NOMO-1 (cell line): ENCODE data around the gene CALHM4.
"Not testable (repeated sequence)": the region's sequence is repeated elsewhere in the genome, so short reads cannot be mapped to it uniquely, and the experiment has no call there.

ENCODE experiments used
- DNase-seq, 2 experiments: peaks; one replicate each; lab custom pipeline; 2025; ENCODE audit not compliant: unreplicated experiment in 2 of 2; lab: John Stamatoyannopoulos, UW

The CALHM4 gene

DNA sequence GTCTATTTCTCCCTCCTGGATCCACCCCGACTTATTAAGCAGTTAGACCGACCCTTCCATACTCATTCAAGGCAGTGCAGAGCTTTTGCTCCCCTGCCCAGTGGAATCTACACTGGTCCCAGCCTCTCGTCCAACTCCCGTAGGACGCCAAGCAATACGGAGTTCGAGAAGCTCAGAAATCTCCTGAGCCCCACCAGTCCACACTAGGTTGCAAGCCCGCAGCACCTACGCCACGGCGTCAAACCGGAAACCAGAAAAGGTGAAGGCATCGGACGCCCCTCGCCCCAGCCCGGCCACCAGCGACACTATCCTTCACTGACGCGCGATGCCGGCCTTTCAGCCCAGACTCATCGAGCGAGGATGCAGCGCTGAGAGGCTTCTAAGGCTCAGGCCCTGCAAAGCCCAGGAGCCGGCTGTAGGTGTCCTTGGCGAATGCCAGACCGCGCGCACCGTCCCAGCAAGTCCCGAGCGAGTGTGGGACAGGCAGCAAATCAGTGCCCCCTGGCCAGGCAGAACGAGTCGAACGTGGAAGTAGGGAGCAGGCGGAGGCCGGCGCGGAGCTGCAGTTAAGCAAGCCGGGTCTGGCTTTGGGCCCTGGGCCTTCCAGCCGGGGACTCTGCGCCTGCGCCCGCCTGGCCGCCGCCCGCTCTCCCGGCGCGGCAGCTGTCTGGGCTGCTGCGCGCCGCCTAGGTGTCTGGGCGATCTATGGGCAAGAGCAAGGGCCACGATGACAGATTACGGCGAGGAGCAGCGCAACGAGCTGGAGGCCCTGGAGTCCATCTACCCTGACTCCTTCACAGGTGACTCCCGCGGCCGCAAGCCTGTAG, 17.5 kb downstream of the CALHM4 start, which contains the start of gene RWDD1:
TSS of gene RWDD1 (plus strand) at position 649 of the 827 bp plus-strand sequence. CDS start at position 728, 79 bp downstream.
- peak; percentile 96 to 97 for DNase-seq

DNA sequence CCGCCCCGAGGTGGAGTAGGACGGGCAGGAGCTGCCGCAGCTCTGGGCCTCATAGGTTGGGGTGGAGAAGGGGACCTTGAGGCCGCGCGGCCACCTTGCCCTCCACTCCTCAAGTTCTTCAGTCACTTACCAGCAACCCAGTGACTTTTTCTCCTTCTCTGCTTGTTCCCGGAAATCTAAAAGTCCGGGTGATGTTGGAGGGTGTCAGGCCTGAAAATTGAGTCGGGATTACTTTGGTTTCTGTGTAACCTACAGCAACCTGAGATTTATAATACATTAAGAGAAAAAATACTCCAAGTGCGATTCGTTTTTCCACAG, 18.1 kb downstream of the CALHM4 start:
- DNase-seq = no peak

DNA sequence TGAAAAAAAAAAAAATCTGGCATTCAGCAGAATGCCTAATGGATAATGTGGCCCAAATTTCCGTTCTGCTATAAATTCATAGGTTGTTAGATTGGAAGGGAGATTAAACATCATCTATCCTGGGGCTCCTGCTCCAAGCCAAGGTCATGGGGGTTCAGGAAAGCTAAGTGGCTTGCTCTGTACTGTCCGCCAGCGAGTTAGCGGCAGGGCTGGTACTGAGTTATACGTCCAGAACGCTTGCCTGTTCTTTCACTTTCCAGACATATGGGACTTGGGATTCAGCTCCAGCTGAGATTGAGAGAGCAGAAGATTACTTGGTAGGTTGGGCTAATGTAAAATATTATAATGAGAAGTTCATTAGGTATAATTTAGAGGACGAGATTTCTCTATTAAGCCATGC, 18.6 kb downstream of the CALHM4 start:
- peak in 1 of 2 experiments; percentile 24 for DNase-seq

DNA sequence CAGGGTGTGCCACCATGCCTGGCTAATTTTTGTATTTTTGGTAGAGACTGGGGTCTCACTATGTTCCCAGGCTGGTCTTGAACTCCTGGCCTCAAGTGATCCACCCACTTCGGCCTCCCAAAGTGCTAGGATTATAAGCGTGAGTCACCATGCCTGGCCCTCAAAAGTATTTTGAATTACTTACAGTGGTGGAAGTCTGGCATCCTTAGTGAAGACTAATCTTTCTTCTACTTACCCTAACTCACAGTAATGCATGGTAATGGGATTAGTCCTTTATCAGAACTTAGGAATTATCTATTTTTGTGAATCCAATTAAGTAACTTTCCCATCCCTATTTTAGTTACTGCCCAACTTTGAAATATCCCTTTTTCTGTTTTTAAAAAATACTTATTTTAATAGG, 21.7 kb downstream of the CALHM4 start:
- no peak for DNase-seq

DNA sequence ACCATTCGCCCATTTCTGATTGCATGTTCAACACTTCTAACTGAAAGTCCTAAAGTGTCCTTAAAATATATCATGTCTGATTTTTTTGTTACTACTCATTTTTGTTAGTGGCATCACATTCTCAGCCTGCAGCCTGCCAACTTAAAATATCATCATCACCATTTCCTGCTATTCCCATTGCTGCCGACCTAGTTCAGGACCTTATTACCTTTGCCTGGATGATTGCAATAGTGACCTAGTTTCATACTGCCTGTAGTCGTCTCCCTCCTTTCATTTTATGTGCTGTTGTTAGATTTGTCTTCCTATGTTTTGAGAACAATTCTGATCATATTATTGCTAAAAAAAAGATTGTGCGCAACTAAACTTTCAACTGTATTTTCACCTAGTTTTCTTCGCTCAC, 23.9 kb downstream of the CALHM4 start:
- DNase-seq = no peak

DNA sequence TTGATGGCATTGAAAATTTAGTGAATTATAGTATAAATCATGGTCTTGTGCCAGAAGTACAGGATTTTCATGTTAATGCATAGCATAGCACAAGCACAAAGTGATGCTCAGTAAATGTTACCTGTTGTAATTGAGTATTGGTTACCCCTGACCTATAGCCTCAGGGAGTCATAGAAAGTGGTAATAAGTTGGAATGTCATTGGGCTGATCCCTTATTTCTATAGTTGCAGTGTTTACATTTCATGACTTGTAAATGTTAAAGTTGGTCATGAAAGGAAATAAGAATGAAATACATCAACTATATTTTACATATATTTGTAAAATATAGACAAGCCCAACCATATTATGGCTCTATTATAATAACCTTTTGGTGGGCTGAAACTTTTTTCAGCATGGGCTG, 24.8 kb downstream of the CALHM4 start:
- no peak for DNase-seq

DNA sequence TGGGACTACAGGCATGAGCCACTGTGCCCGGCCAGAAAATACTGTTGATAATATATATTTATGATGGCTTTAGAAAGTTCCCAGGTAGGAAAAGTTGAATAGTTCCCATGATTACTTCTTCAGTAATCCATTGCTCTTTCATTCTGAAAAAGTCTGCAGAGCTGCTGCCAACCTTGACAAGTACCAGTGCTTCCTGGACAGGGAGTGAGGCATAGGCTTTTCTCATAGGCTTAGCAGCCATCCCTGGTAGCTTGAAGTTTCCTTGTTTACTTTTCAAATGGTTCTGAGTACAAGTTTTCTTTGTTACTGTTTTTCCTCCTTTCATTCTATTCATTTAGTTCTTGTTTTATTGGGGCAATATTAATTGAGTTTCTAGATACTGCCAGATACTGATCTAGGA, 25.6 kb downstream of the CALHM4 start:
- no peak for DNase-seq

DNA sequence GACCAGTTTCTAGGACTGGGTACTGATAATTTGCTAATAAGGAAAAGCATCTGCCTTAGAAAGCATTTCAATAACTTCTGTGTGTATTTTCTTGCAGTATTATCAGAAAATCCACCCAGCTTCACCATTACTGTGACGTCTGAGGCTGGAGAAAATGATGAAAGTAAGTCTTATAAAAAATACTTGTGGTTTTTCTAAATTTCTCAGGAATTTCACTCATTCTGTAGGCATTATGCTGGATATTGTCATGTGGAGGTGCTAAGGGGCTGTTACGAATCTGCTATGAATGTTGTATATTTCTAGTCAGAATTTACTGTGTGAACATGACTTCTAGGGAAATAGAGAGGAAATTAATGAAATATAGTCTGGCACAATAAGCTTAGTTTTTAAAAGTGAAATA, 26.6 kb downstream of the CALHM4 start:
- DNase-seq = no peak

DNA sequence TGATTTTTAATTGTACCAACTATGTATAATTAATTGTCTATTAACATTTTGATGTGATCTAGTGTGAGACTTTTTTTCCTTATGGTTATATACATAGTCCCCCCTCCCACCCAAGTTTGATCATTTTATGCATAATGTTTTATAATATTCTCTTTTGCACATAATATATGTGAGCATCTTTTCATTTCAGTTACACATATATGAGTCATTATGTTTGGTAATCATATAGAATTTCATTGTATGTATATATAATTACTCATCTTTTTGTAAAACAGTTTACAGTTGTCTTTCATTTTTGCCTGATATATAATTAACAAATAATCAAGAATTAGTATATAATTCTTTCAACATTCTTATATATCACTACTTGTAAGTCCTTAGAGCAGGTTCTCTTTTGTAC, 32.7 kb downstream of the CALHM4 start:
- DNase-seq = no peak

DNA sequence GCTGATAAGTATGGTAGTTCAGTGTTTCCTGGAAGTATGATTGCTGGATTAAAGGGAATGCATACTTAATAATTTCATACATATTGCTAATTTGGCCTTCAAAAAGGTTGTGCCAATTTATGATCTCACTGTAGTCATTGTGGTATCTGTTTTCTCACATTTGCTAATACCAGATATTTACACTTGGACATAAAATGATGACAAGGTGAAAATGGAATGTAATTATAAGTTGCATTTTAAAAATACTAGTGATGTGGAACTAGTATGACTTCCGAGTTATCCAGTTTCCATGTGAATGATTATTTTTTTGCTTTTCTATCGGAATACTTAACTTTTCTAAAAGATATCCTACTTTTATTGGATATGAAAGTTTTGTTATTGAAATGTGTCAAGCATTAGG, 33.2 kb downstream of the CALHM4 start:
- DNase-seq = no peak

DNA sequence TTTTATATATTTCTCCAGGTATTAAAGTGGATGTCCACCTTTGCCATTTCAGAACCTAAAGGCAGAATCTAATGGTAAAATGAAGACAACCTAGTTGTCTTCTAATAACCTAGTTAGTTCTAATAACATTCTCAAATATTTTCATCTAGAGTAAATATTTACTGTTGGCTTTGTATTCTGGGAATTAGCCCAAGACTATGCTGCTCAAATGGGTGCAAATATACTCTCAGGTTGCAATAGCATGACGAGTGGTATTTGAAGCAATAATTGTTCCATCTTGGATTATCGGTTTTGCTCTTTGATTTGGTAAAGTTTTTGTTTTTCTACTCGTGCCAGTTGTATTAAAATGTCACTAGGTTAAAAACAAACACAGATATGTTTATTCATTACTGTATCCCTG, 41.7 kb downstream of the CALHM4 start:
- no peak for DNase-seq

DNA sequence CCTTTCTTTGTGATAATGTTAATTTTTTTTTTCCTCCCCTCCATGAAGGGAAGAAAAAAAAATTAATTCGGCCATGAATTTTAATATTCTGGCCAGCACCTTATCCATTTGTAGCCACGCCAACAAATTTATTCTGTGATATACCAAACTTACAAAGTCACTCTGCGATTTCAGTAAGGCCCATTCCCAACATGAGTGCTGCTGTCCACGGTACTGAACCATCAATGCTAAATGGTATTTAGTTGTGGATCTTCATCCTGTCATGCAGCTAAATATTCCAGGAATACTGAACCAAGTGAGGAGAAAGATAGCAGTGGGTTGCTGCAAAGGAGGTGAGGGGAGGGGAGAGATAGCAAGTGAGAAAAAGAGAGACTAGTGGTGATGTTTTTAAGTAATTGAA, 43.3 kb downstream of the CALHM4 start:
- DNase-seq = no peak

DNA sequence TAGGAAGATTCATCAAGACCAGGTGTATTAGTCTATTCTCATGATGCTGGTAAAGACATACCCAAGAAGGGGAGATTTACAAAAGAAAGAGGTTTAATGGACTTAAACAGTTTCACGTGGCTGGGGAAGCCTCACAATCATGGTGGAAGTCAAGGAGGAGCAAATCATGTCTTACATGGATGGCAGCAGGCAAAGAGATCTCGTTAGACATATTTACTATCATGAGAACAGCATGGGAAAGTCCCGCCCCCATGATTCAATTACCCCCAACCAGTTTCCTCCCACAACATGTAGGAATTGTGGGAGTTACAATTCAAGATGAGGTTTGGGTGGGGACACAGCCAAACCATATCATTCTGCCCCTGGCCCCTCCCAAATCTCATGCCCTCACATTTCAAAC, 50.4 kb downstream of the CALHM4 start:
- not testable (repeated sequence) for DNase-seq

DNA sequence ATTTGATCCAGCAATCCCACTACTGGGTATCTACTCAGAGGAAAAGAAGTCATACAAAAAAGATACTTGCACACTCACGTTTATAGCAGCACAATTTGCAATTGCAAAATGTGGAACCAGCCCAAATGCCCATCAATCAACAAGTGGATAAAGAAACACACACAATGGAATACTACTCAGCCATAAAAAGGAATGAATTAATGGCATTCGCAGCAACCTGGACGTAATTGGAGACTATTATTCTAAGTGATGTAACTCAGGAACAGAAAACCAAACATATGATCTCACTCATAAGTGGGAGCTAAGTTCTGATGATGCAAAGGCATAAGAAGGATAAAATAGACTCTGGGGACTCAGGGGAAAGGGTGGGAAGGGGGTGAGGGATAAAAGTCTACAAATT, 51.3 kb downstream of the CALHM4 start:
- not testable (repeated sequence) for DNase-seq

DNA sequence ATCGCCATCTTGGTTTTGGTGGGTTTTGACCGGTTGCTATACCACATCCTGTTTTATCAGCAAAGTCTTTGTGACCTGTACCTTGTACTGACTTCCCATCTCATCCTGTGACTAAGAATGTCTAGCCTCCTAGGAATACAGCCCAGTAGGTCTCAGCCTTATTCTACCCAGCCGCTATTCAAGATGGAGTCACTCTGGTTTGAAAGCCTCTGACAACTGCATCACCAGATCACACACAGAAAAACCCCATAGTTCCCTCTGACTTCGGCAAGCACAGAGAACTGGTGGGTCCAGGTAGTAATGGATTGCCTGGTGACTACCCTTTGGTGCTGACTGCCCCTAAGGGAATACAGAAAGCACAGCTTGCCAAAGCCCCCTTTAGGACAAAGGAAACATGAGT, 52.4 kb downstream of the CALHM4 start:
- DNase-seq = no peak
